Measurements from ENCODE around the gene TPK1. TPM values are rescaled to one million over a fixed set of nuclear protein-coding genes. Genes with fewer than 3 reads are reported as not detected.

Gene TPK1
- total RNA-seq, 6 donors from 2014 or later = 4.2 to 12.3 (median 9.1) TPM

- H3K4me1 ChIP-seq = peaks cover 0 to 7% (median 0%) of the 10 kb centered on the region in 4 donors
- no peak for DNase-seq
- H3K4me3 ChIP-seq = no peak overlapping the region
- TF ChIP-seq POLR2AphosphoS5 (IDR thresholded peaks at IDR 0.05) (no peak), EP300 (IDR thresholded peaks at IDR 0.05) (no peak), POLR2A (IDR thresholded peaks at IDR 0.05) (no peak)
- TF ChIP-seq, protein P1, sequence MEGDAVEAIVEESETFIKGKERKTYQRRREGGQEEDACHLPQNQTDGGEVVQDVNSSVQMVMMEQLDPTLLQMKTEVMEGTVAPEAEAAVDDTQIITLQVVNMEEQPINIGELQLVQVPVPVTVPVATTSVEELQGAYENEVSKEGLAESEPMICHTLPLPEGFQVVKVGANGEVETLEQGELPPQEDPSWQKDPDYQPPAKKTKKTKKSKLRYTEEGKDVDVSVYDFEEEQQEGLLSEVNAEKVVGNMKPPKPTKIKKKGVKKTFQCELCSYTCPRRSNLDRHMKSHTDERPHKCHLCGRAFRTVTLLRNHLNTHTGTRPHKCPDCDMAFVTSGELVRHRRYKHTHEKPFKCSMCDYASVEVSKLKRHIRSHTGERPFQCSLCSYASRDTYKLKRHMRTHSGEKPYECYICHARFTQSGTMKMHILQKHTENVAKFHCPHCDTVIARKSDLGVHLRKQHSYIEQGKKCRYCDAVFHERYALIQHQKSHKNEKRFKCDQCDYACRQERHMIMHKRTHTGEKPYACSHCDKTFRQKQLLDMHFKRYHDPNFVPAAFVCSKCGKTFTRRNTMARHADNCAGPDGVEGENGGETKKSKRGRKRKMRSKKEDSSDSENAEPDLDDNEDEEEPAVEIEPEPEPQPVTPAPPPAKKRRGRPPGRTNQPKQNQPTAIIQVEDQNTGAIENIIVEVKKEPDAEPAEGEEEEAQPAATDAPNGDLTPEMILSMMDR (IDR thresholded peaks at IDR 0.05) = no peak
- 83 to 97% methylated on average over 1 of the region's 1 CpG for WGBS, 2 donors
- no peaks in the 10 kb centered on the region for H3K27me3 ChIP-seq
- H3K27ac ChIP-seq = no peak overlapping the region
- no peak for ATAC-seq (ENCODE audit: low FRiP score in 2 of 2)
- no peaks in the 10 kb centered on the region for H3K36me3 ChIP-seq
- no peaks in the 10 kb centered on the region for H3K9me3 ChIP-seq
Measured at GRCh38 chr7:144547888-144548287, 288.0 kb downstream of the TPK1 start.

GRCh38 chr7:144546782-144547181 is 289.1 kb downstream of the TPK1 start:
- 78 to 79% methylated on average over 2 of the region's 2 CpGs for WGBS, 2 donors
- no peaks in the 10 kb centered on the region for H3K9me3 ChIP-seq
- no peak for DNase-seq

GRCh38 chr7:144545330-144545729 is 290.5 kb downstream of the TPK1 start:
- WGBS, 2 donors = 81 to 84% methylated on average over 1 of the region's 1 CpG
- Histone ChIP-seq H3K9me3 (no peaks in the 10 kb centered on the region), H3K27me3 (no peaks in the 10 kb centered on the region), H3K4me1 (no peaks in the 10 kb centered on the region), H3K27ac (no peak overlapping the region), H3K36me3 (no peaks in the 10 kb centered on the region), H3K4me3 (no peak overlapping the region)
- ATAC-seq (ENCODE audit: low FRiP score in 2 of 2) (no peak), DNase-seq (no peak)
- TF ChIP-seq, protein P1 (IDR thresholded peaks at IDR 0.05) = no peak

More at GRCh38 chr7:144546782-144547181, 289.1 kb downstream of the TPK1 start:
- Histone ChIP-seq H3K4me3 (no peak overlapping the region), H3K36me3 (no peaks in the 10 kb centered on the region), H3K27me3 (no peaks in the 10 kb centered on the region), H3K27ac (no peak overlapping the region), H3K4me1 (peaks cover 0 to 7% (median 0%) of the 10 kb centered on the region in 4 donors)
- TF ChIP-seq POLR2A (IDR thresholded peaks at IDR 0.05) (no peak), EP300 (IDR thresholded peaks at IDR 0.05) (no peak)
- ATAC-seq (ENCODE audit: low FRiP score in 2 of 2) = no peak

GRCh38 chr7:144534655-144535395 is 301.0 kb downstream of the TPK1 start:
- no peaks in the 10 kb centered on the region for H3K36me3 ChIP-seq
- 82 to 96% methylated on average over 3 of the region's 3 CpGs for WGBS, 2 donors
- TF ChIP-seq POLR2A (IDR thresholded peaks at IDR 0.05) = no peak
- no peak for TF ChIP-seq POLR2AphosphoS5 (IDR thresholded peaks at IDR 0.05)
- TF ChIP-seq EP300 (IDR thresholded peaks at IDR 0.05) = no peak
- TF ChIP-seq, protein P1 (IDR thresholded peaks at IDR 0.05) = no peak
- DNase-seq (no peak), ATAC-seq (ENCODE audit: low FRiP score in 2 of 2) (no peak)
- no peak overlapping the region for H3K27ac ChIP-seq
- no peaks in the 10 kb centered on the region for H3K4me1 ChIP-seq
- no peaks in the 10 kb centered on the region for H3K27me3 ChIP-seq
- H3K4me3 ChIP-seq = no peak overlapping the region
- H3K9me3 ChIP-seq = no peaks in the 10 kb centered on the region

DNA sequence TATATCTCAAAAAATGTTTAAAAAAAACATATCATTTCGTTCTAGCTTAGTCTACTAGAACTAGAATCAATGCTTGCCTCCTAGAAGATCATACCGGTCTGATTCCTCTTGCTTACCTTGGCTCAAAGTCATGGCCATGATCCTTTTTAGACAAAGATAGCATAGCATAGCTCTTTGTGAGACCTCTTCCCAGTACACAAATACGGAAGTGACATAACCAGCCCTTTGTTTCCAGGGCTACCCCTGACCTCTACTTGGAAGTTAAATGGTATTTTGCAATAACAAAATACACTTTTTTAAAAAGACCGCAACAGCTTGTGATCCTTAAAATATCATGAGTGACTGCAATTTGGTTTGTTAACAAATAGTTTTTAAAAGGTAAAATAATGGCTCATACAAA is 301.7 kb downstream of the TPK1 start:
- ATAC-seq (ENCODE audit: low FRiP score in 2 of 2) (no peak), DNase-seq (no peak)
- Histone ChIP-seq H3K27me3 (no peaks in the 10 kb centered on the region), H3K9me3 (no peaks in the 10 kb centered on the region), H3K4me1 (no peaks in the 10 kb centered on the region), H3K36me3 (no peaks in the 10 kb centered on the region), H3K4me3 (no peak overlapping the region), H3K27ac (no peak overlapping the region)
- WGBS, 2 donors = 79 to 88% methylated on average over 4 of the region's 4 CpGs
- no peak for TF ChIP-seq EP300 (IDR thresholded peaks at IDR 0.05)
- TF ChIP-seq, protein P1 (IDR thresholded peaks at IDR 0.05) = no peak
- no peak for TF ChIP-seq POLR2AphosphoS5 (IDR thresholded peaks at IDR 0.05)
- TF ChIP-seq POLR2A (IDR thresholded peaks at IDR 0.05) = no peak

All from upper lobe of left lung (tissue), 6 donors.